ENCODE measurements around the gene CHRNB1. TPM values are rescaled to one million over a fixed set of nuclear protein-coding genes. Genes with fewer than 3 reads are reported as not detected.

Gene CHRNB1
- total and polyA plus RNA-seq, 2 experiments from 2014 or later, result 11.1 to 11.2 TPM

GRCh38 chr17:7497636-7498035 lies 52.8 kb downstream of the CHRNB1 start (continued):
- TF ChIP-seq ZNF462 (CRISPR knock-in tag; IDR thresholded peaks at IDR 0.05) (no peak), ETS1 (IDR thresholded peaks at IDR 0.05) (no peak), ZNF331 (CRISPR knock-in tag; IDR thresholded peaks at IDR 0.05; ENCODE audit: low read depth) (no peak), NANOG (IDR thresholded peaks at IDR 0.05; ENCODE audit: borderline replicate concordance) (no peak), EZH2phosphoT487 (IDR thresholded peaks at IDR 0.05; ENCODE audit: unreplicated experiment) (no peak), ZNF114 (CRISPR knock-in tag; IDR thresholded peaks at IDR 0.05) (no peak)

- no peaks in the 10 kb centered on the region for H3K4me1 ChIP-seq (ENCODE audit: insufficient read depth)
- no peaks in the 10 kb centered on the region for H3K27me3 ChIP-seq (ENCODE audit: insufficient read depth)
- H3K4me1 Mint-ChIP-seq, result no peaks in the 10 kb centered on the region
- H3K36me3 Mint-ChIP-seq (ENCODE audit: low read depth), result peaks cover 94% of the 10 kb centered on the region
- peaks cover 7% of the 10 kb centered on the region; the same call in 1 of the 2 replicates for H3F3A ChIP-seq (replicated peaks; ENCODE audit: low read depth)
- no peak overlapping the region for H3K4me2 ChIP-seq
- no peak overlapping the region for H3K4me3 ChIP-seq
- peaks cover 18% of the 10 kb centered on the region for H3K79me2 ChIP-seq (replicated peaks; ENCODE audit: insufficient read depth)
- DNase-seq (ENCODE audit: low spot score), result no peak
- H3K27ac ChIP-seq (ENCODE audit: low read depth), result no peak overlapping the region
- no peaks in the 10 kb centered on the region for H3K9me2 ChIP-seq (ENCODE audit: insufficient read depth)
- H4K20me1 ChIP-seq (replicated peaks; ENCODE audit: insufficient read depth), result peaks cover 6% of the 10 kb centered on the region; the same call in 1 of the 2 replicates
- H3K27me3 Mint-ChIP-seq (ENCODE audit: insufficient read depth, low read depth, poor library complexity), result peaks cover 8% of the 10 kb centered on the region
- H2AFZ ChIP-seq, result no peak overlapping the region
- H3K36me3 ChIP-seq (ENCODE audit: insufficient read depth), result peaks cover 52% of the 10 kb centered on the region
- H3K9me3 Mint-ChIP-seq, result no peaks in the 10 kb centered on the region; the same call in 2 of the 3 replicates
- TF ChIP-seq CTCF (conservative IDR thresholded peaks at IDR 0.05; ENCODE audit: low read depth in 2 of 2) (no peak), CREB1 (CRISPR knock-in tag; IDR thresholded peaks at IDR 0.05; ENCODE audit: low read depth) (no peak), POLR2AphosphoS5 (IDR thresholded peaks at IDR 0.05; ENCODE audit: low read depth) (no peak), STAT1 (IDR thresholded peaks at IDR 0.05; ENCODE audit: unreplicated experiment) (no peak), ETS1 (IDR thresholded peaks at IDR 0.05) (no peak), EZH2phosphoT487 (IDR thresholded peaks at IDR 0.05; ENCODE audit: unreplicated experiment) (no peak), ZNF114 (CRISPR knock-in tag; IDR thresholded peaks at IDR 0.05) (no peak), JUNB (IDR thresholded peaks at IDR 0.05; ENCODE audit: unreplicated experiment) (no peak), REST (IDR thresholded peaks at IDR 0.05; ENCODE audit: unreplicated experiment) (no peak)
- H3K27ac Mint-ChIP-seq, result no peak overlapping the region
- H3K4me3 Mint-ChIP-seq, result no peak overlapping the region
- ATAC-seq, result no peak
Observed at GRCh38 chr17:7499161-7499560, 54.3 kb downstream of the CHRNB1 start.

All from GM23338 (cell line).